Cerebellar cortex (tissue), 1 donor: Measurements from ENCODE around the gene PARM1.

Source experiments
- DNase-seq: peaks from one replicate; pipeline ENCODE4 v3.0.0-alpha.2; 2015; ENCODE audit warnings: low spot score

PARM1 gene

DNA sequence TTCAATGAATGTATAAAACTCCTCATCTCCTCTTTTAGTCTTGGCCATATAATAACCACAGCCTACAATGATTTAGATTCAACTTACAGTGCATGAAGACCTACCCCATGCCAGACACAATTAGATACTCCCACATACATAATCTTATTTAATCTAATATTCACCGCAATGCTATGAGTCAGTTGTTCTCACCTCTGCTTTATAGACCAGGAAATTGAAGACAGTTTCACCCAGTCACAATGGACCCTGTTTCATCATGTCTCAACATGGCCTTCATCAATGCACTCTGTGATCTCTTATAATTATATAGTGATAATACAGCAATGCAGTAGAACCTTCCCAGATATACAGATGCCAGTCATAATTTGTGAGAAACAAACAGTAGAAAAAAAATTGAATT is 148.6 kb downstream of the PARM1 start:
- DNase-seq: no peak

GRCh38 chr4:75087416-75087815 is 154.5 kb downstream of the PARM1 start:
- no peak for DNase-seq

DNA sequence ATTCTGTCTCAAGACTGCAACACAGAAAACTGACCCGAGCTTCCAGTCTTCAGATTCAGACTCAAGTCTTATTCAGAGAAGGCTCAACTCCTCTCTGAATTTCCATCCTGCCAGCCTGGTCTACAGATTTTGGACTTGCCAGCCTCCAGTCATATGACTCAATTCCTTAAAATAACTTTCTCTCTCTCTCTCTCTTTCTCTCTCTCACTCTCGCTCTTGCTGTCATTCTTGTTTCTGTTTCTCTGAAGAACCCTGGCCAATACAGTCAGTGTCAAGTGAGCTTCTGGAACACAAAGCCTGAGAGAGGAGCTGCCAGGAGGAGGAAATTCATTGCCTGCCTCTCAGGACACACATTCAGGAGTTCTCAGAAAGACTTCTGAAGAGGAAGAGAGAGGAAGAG is 154.9 kb downstream of the PARM1 start:
- no peak for DNase-seq

DNA sequence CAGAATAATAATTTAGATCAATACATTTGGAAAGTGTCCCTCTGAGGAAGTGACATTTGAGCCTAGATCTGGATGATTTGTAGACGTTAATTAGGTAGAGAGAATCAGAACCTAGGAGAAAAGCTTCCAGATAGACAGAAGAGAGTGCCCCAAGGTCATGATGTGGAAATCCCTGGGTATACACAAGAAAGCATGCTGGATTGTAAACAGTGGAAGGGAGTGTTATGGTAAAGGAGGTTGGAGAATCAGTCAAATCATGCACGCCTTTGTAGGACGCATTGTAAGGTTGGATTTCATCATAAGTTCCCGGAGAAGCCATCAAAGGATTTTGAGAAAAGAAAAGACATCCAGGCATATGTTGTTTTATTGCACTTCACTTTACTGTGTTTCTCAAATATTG is 156.3 kb downstream of the PARM1 start:
- no peak for DNase-seq

GRCh38 chr4:75099321-75099720 is 166.4 kb downstream of the PARM1 start:
- DNase-seq: no peak
